H1 (cell line): ENCODE data around the gene USP49. TPM values are rescaled to one million over a fixed set of nuclear protein-coding genes. Genes with fewer than 3 reads are reported as not detected.

Experiments
- CTCF ChIA-PET: fragments of 300-600 bp; sonication (Branson Sonifier 250); formaldehyde crosslinking; loops from one replicate; lab custom pipeline; 2021; ENCODE audit not compliant: partially characterized antibody; lab: Charles Lee
- POLR2A ChIA-PET: fragments of 300-600 bp; sonication (Branson Sonifier 250); formaldehyde crosslinking; loops from one replicate; lab custom pipeline; 2021; ENCODE audit warnings: inconsistent platforms; ENCODE audit not compliant: partially characterized antibody; lab: Charles Lee
- DNase-seq, 2 experiments: peaks; one replicate each; pipeline versions ENCODE4 v3.0.0 to v3.0.0-alpha.2; 2010 to 2022; ENCODE audit warnings: low spot score in 2 of 2, low read depth in 1 of 2, mixed read lengths in 1 of 2
- FAIRE-seq: peaks from 2 replicates; lab custom pipeline; 2011; peaks lifted over from hg19 to GRCh38; lab: Jason Lieb, UNC
- H2AFZ ChIP-seq: 2 replicates; pipeline ENCODE4 v1.8.1; 2012; ENCODE audit warnings: low read length, inconsistent platforms
- H2AK5ac ChIP-seq: 2 replicates; pipeline ENCODE4 v1.6.1; 2013; ENCODE audit warnings: low read depth, low read length
- H2BK120ac ChIP-seq: replicated peaks from 2 replicates; pipeline ENCODE3; 2013; ENCODE audit warnings: low read depth, low read length, inconsistent platforms
- H2BK12ac ChIP-seq: 2 replicates; pipeline ENCODE4 v1.6.1; 2013; ENCODE audit warnings: low read depth, low read length
- H2BK15ac ChIP-seq: 2 replicates; pipeline ENCODE4 v1.6.1; 2013; ENCODE audit warnings: low read length
- H2BK20ac ChIP-seq: 2 replicates; pipeline ENCODE4 v1.6.1; 2013; ENCODE audit warnings: low read length
- H2BK5ac ChIP-seq: 2 replicates; pipeline ENCODE4 v1.6.1; 2013; ENCODE audit warnings: low read depth, low read length
- H3K14ac ChIP-seq: 2 replicates; pipeline ENCODE4 v1.6.1; 2013; ENCODE audit warnings: inconsistent platforms; ENCODE audit not compliant: insufficient read length
- H3K18ac ChIP-seq: 2 replicates; pipeline ENCODE4 v1.6.1; 2013; ENCODE audit warnings: low read length; ENCODE audit errors: extremely low read depth
- H3K23ac ChIP-seq: 2 replicates; pipeline ENCODE4 v1.6.1; 2013; ENCODE audit warnings: inconsistent platforms; ENCODE audit not compliant: insufficient read length
- H3K23me2 ChIP-seq: 2 replicates; pipeline ENCODE4 v1.6.1; 2013; ENCODE audit warnings: low read depth, low read length
- H3K27ac ChIP-seq: 2 replicates; pipeline ENCODE4 v1.6.1; 2011; ENCODE audit warnings: low read depth, low read length, inconsistent platforms
- H3K27me3 ChIP-seq, 4 experiments: replicated peaks in 1 of 4; 1 replicate in 1 of 4; 2 replicates in 3 of 4; pipeline versions ENCODE4 v1.6.1 to v1.8.1; 2011 to 2013; ENCODE audit warnings: low read length in 3 of 4, mild to moderate bottlenecking in 3 of 4, inconsistent platforms in 2 of 4, mixed read lengths in 2 of 4, moderate library complexity in 1 of 4; ENCODE audit not compliant: control insufficient read depth in 3 of 4, insufficient read depth in 3 of 4; ENCODE audit errors: extremely low read depth in 1 of 4
- H3K36me3 ChIP-seq, 4 experiments: 2 replicates each; pipeline versions ENCODE4 v1.6.1 to v1.8.1; 2011 to 2013; ENCODE audit warnings: mild to moderate bottlenecking in 4 of 4, low read length in 3 of 4, moderate library complexity in 2 of 4, control low read depth in 1 of 4, inconsistent platforms in 1 of 4; ENCODE audit not compliant: insufficient read depth in 4 of 4, control insufficient read depth in 2 of 4
- H3K4ac ChIP-seq: replicated peaks from 2 replicates; pipeline ENCODE3; 2013; ENCODE audit warnings: low read length, low read depth, mixed read lengths, inconsistent platforms; ENCODE audit not compliant: insufficient read length
- H3K4me1 ChIP-seq, 4 experiments: replicated peaks in 1 of 4; 1 replicate in 1 of 4; 2 replicates in 3 of 4; pipeline versions ENCODE4 v1.6.1 to v1.8.1; 2011 to 2013; ENCODE audit warnings: low read length in 3 of 4, inconsistent platforms in 2 of 4, mixed read lengths in 1 of 4; ENCODE audit not compliant: insufficient read depth in 4 of 4, control insufficient read depth in 3 of 4
- H3K4me2 ChIP-seq, 2 experiments: 2 replicates each; pipeline versions ENCODE4 v1.6.1 to v1.8.1; 2011 to 2013; ENCODE audit warnings: low read depth in 2 of 2, low read length in 2 of 2, control low read depth in 1 of 2, inconsistent platforms in 1 of 2, mild to moderate bottlenecking in 1 of 2; ENCODE audit not compliant: insufficient read depth in 1 of 2
- H3K4me3 ChIP-seq, 4 experiments: fragments of 200-600, 300-600 bp in 1 of 4; sonication (generic), shearing (Covaris generic), sonication (Bioruptor Twin) in 1 of 4; 2 replicates each; pipeline versions ENCODE4 v1.5.1 to v1.8.1; 2011 to 2016; ENCODE audit warnings: low read length in 4 of 4, low read depth in 3 of 4, control low read depth in 2 of 4, inconsistent platforms in 2 of 4, mild to moderate bottlenecking in 2 of 4, mixed read lengths in 1 of 4, moderate library complexity in 1 of 4; ENCODE audit not compliant: insufficient read depth in 2 of 4; ENCODE audit errors: extremely low read depth in 1 of 4
- H3K56ac ChIP-seq: replicated peaks from 2 replicates; pipeline ENCODE3; 2013; ENCODE audit warnings: low read depth, mild to moderate bottlenecking, mixed read lengths, low read length, inconsistent platforms; ENCODE audit not compliant: insufficient read length
- H3K79me1 ChIP-seq: 2 replicates; pipeline ENCODE4 v1.6.1; 2013; ENCODE audit warnings: low read depth, low read length, control low read depth
- H3K79me2 ChIP-seq, 2 experiments: 2 replicates each; pipeline versions ENCODE4 v1.6.1 to v1.8.1; 2012 to 2013; ENCODE audit warnings: low read length in 2 of 2, mild to moderate bottlenecking in 2 of 2, inconsistent platforms in 1 of 2; ENCODE audit not compliant: insufficient read depth in 2 of 2, control insufficient read depth in 1 of 2
- H3K9ac ChIP-seq, 4 experiments: replicated peaks in 1 of 4; 1 replicate in 1 of 4; 2 replicates in 3 of 4; pipeline versions ENCODE4 v1.6.1 to v1.8.1; 2011 to 2013; ENCODE audit warnings: low read depth in 3 of 4, low read length in 3 of 4, control low read depth in 2 of 4, mild to moderate bottlenecking in 2 of 4, moderate library complexity in 2 of 4, inconsistent platforms in 1 of 4; ENCODE audit errors: extremely low read depth in 1 of 4
- H3K9me3 ChIP-seq, 2 experiments: 2 replicates each; pipeline versions ENCODE4 v1.6.1 to v1.8.1; 2012 to 2013; ENCODE audit warnings: mild to moderate bottlenecking in 2 of 2, moderate library complexity in 2 of 2, control low read depth in 1 of 2, inconsistent platforms in 1 of 2, low read depth in 1 of 2, low read length in 1 of 2, mixed read lengths in 1 of 2; ENCODE audit not compliant: insufficient read depth in 2 of 2
- H4K20me1 ChIP-seq, 2 experiments: replicated peaks in 1 of 2; 2 replicates each; pipeline versions ENCODE3 to v1.8.1; 2011 to 2013; ENCODE audit warnings: inconsistent platforms in 2 of 2, low read length in 2 of 2, mild to moderate bottlenecking in 1 of 2; ENCODE audit not compliant: insufficient read depth in 2 of 2, control insufficient read depth in 1 of 2
- H4K5ac ChIP-seq: 2 replicates; pipeline ENCODE4 v1.6.1; 2013; ENCODE audit warnings: low read length, low read depth, mixed read lengths, inconsistent platforms; ENCODE audit not compliant: insufficient read length
- H4K8ac ChIP-seq: 2 replicates; pipeline ENCODE4 v1.8.0; 2013; ENCODE audit warnings: mild to moderate bottlenecking, moderate library complexity, low read length, inconsistent platforms; ENCODE audit not compliant: insufficient read depth; ENCODE audit errors: extremely low read depth
- H4K91ac ChIP-seq: replicated peaks from 2 replicates; pipeline ENCODE3; 2013; ENCODE audit warnings: low read length, mixed read lengths, inconsistent platforms; ENCODE audit not compliant: insufficient read length
- BACH1 ChIP-seq: IDR thresholded peaks from 2 replicates; pipeline ENCODE4 v1.6.1; 2012; ENCODE audit warnings: low read length, improper control_type of control experiment
- BCL11A ChIP-seq, 2 experiments: IDR thresholded peaks; one replicate each; pipeline ENCODE4 v1.6.1; 2011; ENCODE audit warnings: low read depth in 2 of 2, low read length in 2 of 2, mild to moderate bottlenecking in 2 of 2
- CEBPB ChIP-seq: IDR thresholded peaks from 2 replicates; pipeline ENCODE4 v1.6.1; 2012; ENCODE audit warnings: low read depth, low read length
- HDAC2 ChIP-seq, 2 experiments: fragments of 300-600 bp in 1 of 2; sonication (generic) in 1 of 2; IDR thresholded peaks; 2 replicates each; pipeline ENCODE4 v1.6.1; 2011 to 2012; ENCODE audit warnings: low read depth in 2 of 2, low read length in 2 of 2, mild to moderate bottlenecking in 2 of 2, moderate library complexity in 2 of 2, borderline replicate concordance in 1 of 2, inconsistent platforms in 1 of 2
- POLR2A ChIP-seq, 2 experiments: IDR thresholded peaks; 1 replicate in 1 of 2; 2 replicates in 1 of 2; pipeline ENCODE4 v1.6.1; 2011; ENCODE audit warnings: low read depth in 2 of 2, low read length in 2 of 2, mild to moderate bottlenecking in 2 of 2; ENCODE audit errors: control extremely low read depth in 1 of 2
- RAD21 ChIP-seq, 2 experiments: IDR thresholded peaks in 1 of 2; conservative IDR thresholded peaks in 1 of 2; 2 replicates each; pipeline ENCODE4 v1.6.1; 2011; ENCODE audit warnings: low read depth in 2 of 2, low read length in 2 of 2, improper control_type of control experiment in 1 of 2, inconsistent platforms in 1 of 2, mild to moderate bottlenecking in 1 of 2, moderate library complexity in 1 of 2
- RFX5 ChIP-seq: IDR thresholded peaks from 2 replicates; pipeline ENCODE4 v1.6.1; 2011; ENCODE audit warnings: low read depth, low read length, improper control_type of control experiment, borderline replicate concordance
- RXRA ChIP-seq: IDR thresholded peaks from 2 replicates; pipeline ENCODE4 v1.6.1; 2011; ENCODE audit warnings: low read depth, mild to moderate bottlenecking, low read length, moderate library complexity; ENCODE audit not compliant: insufficient read depth
- SAP30 ChIP-seq: fragments of 300-600 bp; sonication (generic); IDR thresholded peaks from 2 replicates; pipeline ENCODE4 v1.7.1; 2012; ENCODE audit warnings: low read length, moderate library complexity, mild to moderate bottlenecking, inconsistent platforms; ENCODE audit not compliant: insufficient read depth, insufficient replicate concordance
- SP1 ChIP-seq: IDR thresholded peaks from 2 replicates; pipeline ENCODE4 v1.6.1; 2011; ENCODE audit warnings: low read depth, low read length
- TAF7 ChIP-seq: optimal IDR thresholded peaks from 2 replicates; pipeline ENCODE3; 2011; ENCODE audit warnings: low read depth, mild to moderate bottlenecking, inconsistent platforms, low read length, moderate library complexity, borderline replicate concordance
- TBP ChIP-seq: IDR thresholded peaks from 2 replicates; pipeline ENCODE4 v1.6.1; 2011; ENCODE audit warnings: low read depth, low read length, improper control_type of control experiment
- YY1 ChIP-seq: IDR thresholded peaks from 2 replicates; pipeline ENCODE4 v1.6.1; 2011; ENCODE audit warnings: low read depth, mild to moderate bottlenecking, low read length
- WGBS, 2 experiments: shearing (Covaris generic) in 1 of 2; methylation state at CpG; one replicate each; pipeline versions ENCODE4 v1.1.6 to v1.1.7; 2013 to 2015; ENCODE audit warnings: low lambda C conversion rate in 2 of 2, mixed read lengths in 2 of 2, inconsistent platforms in 1 of 2, low coverage in 1 of 2, missing lambda C conversion rate in 1 of 2; ENCODE audit not compliant: insufficient replicate concordance in 2 of 2, insufficient coverage in 1 of 2, insufficient read length in 1 of 2; ENCODE audit errors: extremely low coverage in 1 of 2, missing lambda C conversion rate in 1 of 2; 5-methylcytosine and 5-hydroxymethylcytosine counted together
- polyA plus RNA-seq, 7 experiments: library from polyadenylated mRNA; depleted of rRNA in 3 of 7; stranded (reverse) in 5 of 7; unstranded in 2 of 7; fragments of >200 nt in 5 of 7; fragments of 200-250 nt in 2 of 7; gene quantifications; 1 replicate in 5 of 7; 2 replicates in 1 of 7; 4 replicates in 1 of 7; pipeline versions ENCODE4 v1.2.1 to v1.2.3, GENCODE V29; 2011 to 2013; ENCODE audit warnings: missing spikeins in 2 of 7, mixed read lengths in 2 of 7
- total RNA-seq: library from RNA; stranded (reverse); fragmentation: NEBNext Ultra II Directional; extraction: Animal tissue kit (Norgen Biotek cat#: 25700); gene quantifications from 2 replicates; pipeline ENCODE4 v1.2.1, GENCODE V29; 2021

Gene USP49
- total and polyA plus RNA-seq, 2 of the 8 experiments (the other 6 are each of a cell fraction or from before 2014, with no cell fraction given) = 6.9 to 24.4 TPM

DNA sequence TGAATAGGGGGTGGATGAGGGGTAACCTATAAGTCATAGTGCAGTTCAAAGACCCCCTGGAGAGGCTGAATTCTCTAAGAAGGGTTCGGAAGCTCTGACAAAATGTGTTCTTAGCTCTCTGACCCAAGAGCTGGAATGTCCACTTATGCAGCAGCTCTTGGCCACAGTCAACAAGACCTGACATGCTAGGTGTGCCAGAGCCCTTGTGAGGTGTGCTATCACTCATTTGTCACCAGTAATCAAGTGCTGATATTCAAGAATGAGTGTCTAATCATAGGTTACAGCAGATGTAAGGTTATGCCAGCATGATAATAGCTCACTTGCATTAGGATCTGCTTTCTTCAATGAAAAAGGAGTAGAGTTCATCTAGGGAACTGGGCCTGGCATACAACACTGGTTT, 79.6 kb downstream of the USP49 start:
- Histone ChIP-seq H2BK15ac (no peak overlapping the region), H3K14ac (no peak overlapping the region), H3K4me2 (no peak overlapping the region), H2BK20ac (no peak overlapping the region), H3K4me1 (no peaks in the 10 kb centered on the region), H3K4ac (no peak overlapping the region), H3K79me2 (no peaks in the 10 kb centered on the region), H4K8ac (no peak overlapping the region; the same call in 1 of the 2 replicates), H3K27me3 (no peaks in the 10 kb centered on the region), H3K56ac (no peak overlapping the region), H3K36me3 (no peaks in the 10 kb centered on the region; a peak in 1 of 8 replicates), H2BK5ac (no peak overlapping the region), H3K18ac (no peak overlapping the region), H3K23me2 (no peaks in the 10 kb centered on the region), H2AFZ (no peak overlapping the region), H3K9ac (no peak overlapping the region), H4K91ac (no peak overlapping the region), H3K23ac (no peak overlapping the region), H2AK5ac (no peak overlapping the region), H4K20me1 (no peaks in the 10 kb centered on the region), H3K9me3 (no peaks in the 10 kb centered on the region), H2BK12ac (no peak overlapping the region), H3K4me3 (no peak overlapping the region), H2BK120ac (no peak overlapping the region), H3K27ac (no peak overlapping the region), H3K79me1 (no peaks in the 10 kb centered on the region), H4K5ac (no peak overlapping the region)
- FAIRE-seq (no peak), DNase-seq (no peak)
- WGBS, 2 experiments = 83% methylated on average over 1 of the region's 1 CpG; no CpG with 5 or more reads in 1 of the 2 experiments
- ChIA-PET POLR2A (no interaction called here), CTCF (interaction anchor here (1.0 to 3.1 kb wide), 7 partner anchors 10 to 354 kb away, joined by 3 to 11 read pairs (median 3); no protein-coding TSS in a partner anchor)
- no peak for TF ChIP-seq CEBPB
- TF ChIP-seq BCL11A (IDR thresholded peaks at IDR 0.05; ENCODE audit: low read depth in 2 of 2, low read length in 2 of 2) = no peak
- no peak for TF ChIP-seq YY1
- TF ChIP-seq SP1 = no peak
- no peak for TF ChIP-seq HDAC2 (IDR thresholded peaks at IDR 0.05; ENCODE audit: borderline replicate concordance in 1 of 2, low read depth in 2 of 2, low read length in 2 of 2)
- TF ChIP-seq SAP30 = no peak
- no peak for TF ChIP-seq TAF7
- no peak for TF ChIP-seq BACH1
- TF ChIP-seq RXRA = no peak
- TF ChIP-seq POLR2A (IDR thresholded peaks at IDR 0.05; ENCODE audit: control extremely low read depth in 1 of 2, low read depth in 2 of 2, low read length in 2 of 2) = no peak
- TF ChIP-seq TBP = no peak
- no peak for TF ChIP-seq RAD21 (IDR thresholded peaks at IDR 0.05 in 1 of 2, conservative IDR thresholded peaks at IDR 0.05 in 1 of 2; ENCODE audit: low read depth in 2 of 2, low read length in 2 of 2)
- TF ChIP-seq RFX5 = no peak
